Caco-2 (cell line): ENCODE results near the gene SNRPA1. TPM values are rescaled to one million over a fixed set of nuclear protein-coding genes. Genes with fewer than 3 reads are reported as not detected.

ENCODE experiments used
- BruUV-seq: library from RNA; stranded (reverse); fragments of 400-500 nt; replicated peaks from 2 replicates; lab custom pipeline; 2021; lab: Mats Ljungman, UMichigan
- CTCF ChIA-PET: fragments of 300-600 bp; sonication (Branson Sonifier 250); formaldehyde crosslinking; loops from one replicate; lab custom pipeline; 2022; ENCODE audit warnings: antibody characterized with exemption; lab: Charles Lee
- POLR2A ChIA-PET: fragments of 300-600 bp; sonication (Branson Sonifier 250); formaldehyde crosslinking; loops from one replicate; lab custom pipeline; 2022; ENCODE audit warnings: antibody characterized with exemption; lab: Charles Lee
- DNase-seq, 2 experiments: peaks; one replicate each; pipeline versions ENCODE4 v3.0.0 to v3.0.0-alpha.2; 2020 to 2022
- H3K27me3 ChIP-seq: replicated peaks from 2 replicates; pipeline ENCODE4 v1.6.0; 2011; ENCODE audit warnings: low read length; ENCODE audit not compliant: control insufficient read depth, insufficient read depth
- H3K36me3 ChIP-seq: 2 replicates; pipeline ENCODE4 v1.5.1; 2011; ENCODE audit warnings: low read length; ENCODE audit not compliant: control insufficient read depth, insufficient read depth
- H3K4me1 ChIP-seq: fragments of 250-450 bp; sonication (Bioruptor Pico); 2 replicates; pipeline ENCODE4 v1.5.1; 2020; ENCODE audit warnings: mild to moderate bottlenecking
- H3K4me3 ChIP-seq: 2 replicates; pipeline ENCODE4 v1.5.1; 2011; ENCODE audit warnings: low read depth, mild to moderate bottlenecking, control low read depth, low read length
- H3K9me3 ChIP-seq: fragments of 250-450 bp; sonication (Bioruptor Pico); 2 replicates; pipeline ENCODE4 v1.5.1; 2020; ENCODE audit warnings: mild to moderate bottlenecking, moderate library complexity
- H3K27ac Mint-ChIP-seq: one replicate; pipeline ENCODE4 v1.8.0; 2022; ENCODE audit warnings: mixed read lengths; ENCODE audit not compliant: unreplicated experiment
- H3K27me3 Mint-ChIP-seq: one replicate; pipeline ENCODE4 v1.8.0; 2022; ENCODE audit warnings: mixed read lengths; ENCODE audit not compliant: insufficient read depth, unreplicated experiment
- H3K36me3 Mint-ChIP-seq: one replicate; pipeline ENCODE4 v1.8.0; 2022; ENCODE audit warnings: mild to moderate bottlenecking, mixed read lengths; ENCODE audit not compliant: insufficient read depth, unreplicated experiment
- H3K4me1 Mint-ChIP-seq: one replicate; pipeline ENCODE4 v1.8.0; 2022; ENCODE audit warnings: low read depth, mixed read lengths; ENCODE audit not compliant: unreplicated experiment
- H3K4me3 Mint-ChIP-seq: one replicate; pipeline ENCODE4 v1.8.0; 2022; ENCODE audit warnings: mild to moderate bottlenecking, moderate library complexity, mixed read lengths; ENCODE audit not compliant: unreplicated experiment
- H3K9me3 Mint-ChIP-seq: one replicate; pipeline ENCODE4 v1.8.0; 2022; ENCODE audit warnings: mixed read lengths; ENCODE audit not compliant: unreplicated experiment
- CTCF ChIP-seq, 2 experiments: fragments of 200-600 bp in 1 of 2; IDR thresholded peaks; 1 replicate in 1 of 2; 2 replicates in 1 of 2; pipeline versions ENCODE4 v1.5.1 to v1.8.0; 2011 to 2022; ENCODE audit warnings: antibody characterized with exemption in 1 of 2, control low read depth in 1 of 2, inconsistent platforms in 1 of 2, low read depth in 1 of 2, low read length in 1 of 2, mild to moderate bottlenecking in 1 of 2, moderate library complexity in 1 of 2; ENCODE audit not compliant: insufficient read depth in 1 of 2, severe bottlenecking in 1 of 2, unreplicated experiment in 1 of 2
- intact Hi-C: fragments of 100-400 bp; cut with micrococcal nuclease; formaldehyde crosslinking; loops from one replicate; pipeline ENCODE4 v1.10.0; 2022; ENCODE audit not compliant: unreplicated experiment
- total RNA-seq: library from RNA; stranded (reverse); gene quantifications from 2 replicates; pipeline ENCODE4 v1.2.3, GENCODE V29; 2022

SNRPA1 gene
- total RNA-seq, 1 experiment from 2014 or later: 123 TPM

- no peak overlapping the region for H3K4me3 ChIP-seq
- intact Hi-C loops: loop anchor here (5.0 kb wide), 1 partner anchor 338 kb away; the partner anchor contains the start of gene LRRK1
- H3K27me3 Mint-ChIP-seq: no peaks in the 10 kb centered on the region
- ChIA-PET CTCF (no interaction called here), POLR2A (no interaction called here)
- no peak for TF ChIP-seq CTCF (IDR thresholded peaks at IDR 0.05; ENCODE audit: insufficient read depth in 1 of 2, low read depth in 1 of 2, low read length in 1 of 2, severe bottlenecking in 1 of 2, unreplicated experiment in 1 of 2)
- no TSS peak for BruUV-seq
- H3K9me3 ChIP-seq: no peaks in the 10 kb centered on the region
- H3K27ac Mint-ChIP-seq: no peak overlapping the region
- no peaks in the 10 kb centered on the region for H3K36me3 ChIP-seq
- H3K9me3 Mint-ChIP-seq: no peaks in the 10 kb centered on the region
- no peaks in the 10 kb centered on the region for H3K4me1 Mint-ChIP-seq
- H3K27me3 ChIP-seq: no peaks in the 10 kb centered on the region
- no peak for DNase-seq
- no peaks in the 10 kb centered on the region for H3K36me3 Mint-ChIP-seq
- peaks cover 7% of the 10 kb centered on the region for H3K4me1 ChIP-seq
- no peak overlapping the region for H3K4me3 Mint-ChIP-seq
Measured at GRCh38 chr15:101255615-101256241, 39.3 kb downstream of the SNRPA1 start.

- H3K27me3 Mint-ChIP-seq: no peaks in the 10 kb centered on the region
- H3K27me3 ChIP-seq: no peaks in the 10 kb centered on the region
- H3K9me3 Mint-ChIP-seq: no peaks in the 10 kb centered on the region
- POLR2A ChIA-PET: no interaction called here
- BruUV-seq: no TSS peak
- CTCF ChIA-PET: interaction anchor here (0.6 kb wide), 1 partner anchor 248 kb away, joined by 3 read pairs; no protein-coding TSS in a partner anchor
- H3K36me3 Mint-ChIP-seq: no peaks in the 10 kb centered on the region
- H3K4me3 ChIP-seq: no peak overlapping the region
- no peak overlapping the region for H3K4me3 Mint-ChIP-seq
- TF ChIP-seq CTCF (IDR thresholded peaks at IDR 0.05; ENCODE audit: insufficient read depth in 1 of 2, low read depth in 1 of 2, low read length in 1 of 2, severe bottlenecking in 1 of 2, unreplicated experiment in 1 of 2): no peak
- no peak overlapping the region for H3K27ac Mint-ChIP-seq
- peaks cover 12% of the 10 kb centered on the region for H3K4me1 ChIP-seq
- no peak for DNase-seq
- intact Hi-C loops: loop anchor here (5.0 kb wide), 1 partner anchor 338 kb away; the partner anchor contains the start of gene LRRK1
- H3K9me3 ChIP-seq: no peaks in the 10 kb centered on the region
- H3K36me3 ChIP-seq: no peaks in the 10 kb centered on the region
- peaks cover 5% of the 10 kb centered on the region for H3K4me1 Mint-ChIP-seq
Measured at GRCh38 chr15:101255051-101255395, 40.0 kb downstream of the SNRPA1 start.

GRCh38 chr15:101254157-101255050 lies 40.6 kb downstream of the SNRPA1 start:
- H3K4me3 ChIP-seq: no peak overlapping the region
- H3K4me1 ChIP-seq: peaks cover 17% of the 10 kb centered on the region
- Mint-ChIP-seq H3K36me3 (no peaks in the 10 kb centered on the region), H3K9me3 (no peaks in the 10 kb centered on the region), H3K27me3 (no peaks in the 10 kb centered on the region), H3K4me3 (no peak overlapping the region), H3K27ac (no peak overlapping the region), H3K4me1 (peaks cover 8% of the 10 kb centered on the region)
- BruUV-seq: no TSS peak
- H3K9me3 ChIP-seq: no peaks in the 10 kb centered on the region
- CTCF ChIA-PET: interaction anchor here (0.6 kb wide), 1 partner anchor 248 kb away, joined by 3 read pairs; no protein-coding TSS in a partner anchor
- intact Hi-C loops: loop anchor here (5.0 kb wide), 1 partner anchor 337 kb away; the partner anchor contains the start of gene LRRK1
- DNase-seq: no peak
- H3K27me3 ChIP-seq: no peaks in the 10 kb centered on the region
- POLR2A ChIA-PET: no interaction called here
- no peaks in the 10 kb centered on the region for H3K36me3 ChIP-seq
- no peak for TF ChIP-seq CTCF (IDR thresholded peaks at IDR 0.05; ENCODE audit: insufficient read depth in 1 of 2, low read depth in 1 of 2, low read length in 1 of 2, severe bottlenecking in 1 of 2, unreplicated experiment in 1 of 2)
